ENCODE measurements around the gene ADAM12. TPM values are rescaled to one million over a fixed set of nuclear protein-coding genes. Genes with fewer than 3 reads are reported as not detected.

Gene ADAM12
- total RNA-seq, 2 donors from 2014 or later, result 6.7 to 7.9 TPM

- intact Hi-C loops (cut with DNase I), result no loop called here
- ATAC-seq, result no peak
- DNase-seq, result no peak
These were observed 51.5 kb downstream of the ADAM12 start for GRCh38 chr10:126336801-126337200.

DNA sequence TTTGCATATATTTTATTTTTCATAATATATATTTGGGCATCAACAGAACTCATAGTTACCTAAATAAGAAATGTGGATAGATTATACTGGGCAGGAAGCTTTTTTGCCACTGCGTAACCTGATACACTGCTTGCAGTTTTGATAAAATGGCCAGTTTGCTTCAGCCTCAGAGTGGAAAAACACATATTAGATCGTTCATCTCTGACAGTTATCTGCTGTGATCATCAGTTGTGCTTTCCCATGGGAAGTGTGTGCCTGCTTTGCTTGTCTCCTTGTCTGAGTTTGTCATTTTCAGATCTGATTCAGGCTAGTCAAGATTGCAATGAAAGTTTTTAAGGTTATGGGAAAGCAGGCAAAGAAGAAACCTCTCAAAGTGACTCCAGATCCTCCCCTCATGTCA is 54.0 kb downstream of the ADAM12 start:
- intact Hi-C loops (cut with DNase I), result no loop called here
- no peak for DNase-seq
- ATAC-seq, result no peak

GRCh38 chr10:126332576-126332975 is 55.7 kb downstream of the ADAM12 start:
- DNase-seq (no peak), ATAC-seq (no peak)
- intact Hi-C loops (cut with DNase I), result no loop called here

DNA sequence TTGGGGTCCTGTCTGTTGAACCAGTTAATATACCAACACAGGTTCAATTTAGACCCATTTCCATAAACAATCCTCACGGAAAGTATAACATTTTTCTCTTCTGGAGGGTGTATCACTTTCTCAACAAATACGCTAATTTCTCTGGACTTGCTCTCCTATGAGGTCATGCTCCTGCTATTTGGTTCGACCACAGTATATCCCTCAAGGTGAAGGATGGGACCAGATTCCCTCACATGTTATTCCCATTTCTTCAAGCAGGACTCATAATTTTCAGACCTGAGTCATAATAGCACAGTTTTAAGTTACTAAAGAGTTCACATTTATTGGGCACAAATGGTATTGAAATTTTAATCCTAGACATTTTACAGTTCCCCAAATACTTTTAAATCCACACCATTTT is 57.2 kb downstream of the ADAM12 start:
- no peak for ATAC-seq
- DNase-seq, result no peak
- intact Hi-C loops (cut with DNase I), result no loop called here

- ATAC-seq (no peak), DNase-seq (no peak)
- intact Hi-C loops (cut with DNase I), result no loop called here
These were observed 63.5 kb downstream of the ADAM12 start for GRCh38 chr10:126324826-126325225.

- ATAC-seq (no peak), DNase-seq (no peak)
- intact Hi-C loops (cut with DNase I), result no loop called here
These were observed 66.8 kb downstream of the ADAM12 start for GRCh38 chr10:126321440-126321839.

DNA sequence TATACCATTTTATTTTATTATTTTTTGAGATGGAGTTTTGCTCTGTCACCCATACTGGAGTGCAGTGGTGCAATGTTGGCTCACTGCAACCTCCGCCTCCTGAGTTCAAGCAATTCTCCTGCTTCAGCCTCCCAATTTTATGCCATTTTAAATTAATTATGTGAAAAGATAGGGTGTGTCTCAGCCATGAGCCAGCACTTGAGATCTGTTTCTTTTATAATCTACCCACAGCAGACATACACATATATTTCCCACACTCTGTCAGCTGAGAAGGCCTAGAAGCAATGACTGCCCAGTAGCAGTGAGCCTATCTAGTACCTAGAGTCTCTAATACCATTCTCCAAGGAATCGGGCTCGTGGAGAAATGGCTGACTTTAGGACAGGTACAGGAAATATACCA is 70.5 kb downstream of the ADAM12 start:
- ATAC-seq, result no peak
- intact Hi-C loops (cut with DNase I), result no loop called here
- no peak for DNase-seq

GRCh38 chr10:126315494-126316177 is 72.6 kb downstream of the ADAM12 start:
- ATAC-seq (peak; percentile 67 to 77), DNase-seq (no peak)
- intact Hi-C loops (cut with DNase I), result no loop called here

DNA sequence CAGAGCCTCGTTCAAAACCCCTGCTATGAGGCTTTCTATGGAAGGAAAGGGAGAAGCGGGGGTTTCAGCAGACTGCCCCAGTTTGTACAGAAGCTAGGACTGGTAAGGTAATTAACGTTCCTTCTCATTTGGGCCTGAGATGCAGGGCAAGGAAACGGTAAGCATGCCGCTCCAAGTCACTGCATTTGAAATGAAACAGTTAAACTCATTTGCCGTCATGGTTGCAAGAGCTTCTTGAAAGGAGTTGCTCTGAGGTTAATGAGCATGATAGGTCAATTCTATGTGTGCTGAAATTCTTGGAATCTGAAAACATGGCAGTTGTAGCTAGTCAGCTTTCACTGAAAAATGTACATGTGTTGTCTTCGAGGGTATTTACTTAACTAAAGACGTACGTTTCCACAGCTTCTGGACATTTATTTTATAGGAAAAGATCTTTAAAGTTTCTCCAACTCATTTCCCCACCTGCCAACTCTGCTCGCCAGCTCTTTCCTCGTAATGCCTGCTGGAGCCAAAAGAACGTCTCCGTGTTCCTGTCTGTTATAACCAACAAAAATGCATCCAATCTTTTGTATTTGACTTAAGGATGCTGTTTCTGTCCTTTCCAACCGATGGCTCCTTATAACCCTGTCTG is 73.3 kb downstream of the ADAM12 start:
- intact Hi-C loops (cut with DNase I), result no loop called here
- ATAC-seq (no peak), DNase-seq (no peak)

- intact Hi-C loops (cut with DNase I), result no loop called here
- DNase-seq, result no peak
- ATAC-seq, result no peak
These were observed 76.1 kb downstream of the ADAM12 start for GRCh38 chr10:126312167-126312566.

DNA sequence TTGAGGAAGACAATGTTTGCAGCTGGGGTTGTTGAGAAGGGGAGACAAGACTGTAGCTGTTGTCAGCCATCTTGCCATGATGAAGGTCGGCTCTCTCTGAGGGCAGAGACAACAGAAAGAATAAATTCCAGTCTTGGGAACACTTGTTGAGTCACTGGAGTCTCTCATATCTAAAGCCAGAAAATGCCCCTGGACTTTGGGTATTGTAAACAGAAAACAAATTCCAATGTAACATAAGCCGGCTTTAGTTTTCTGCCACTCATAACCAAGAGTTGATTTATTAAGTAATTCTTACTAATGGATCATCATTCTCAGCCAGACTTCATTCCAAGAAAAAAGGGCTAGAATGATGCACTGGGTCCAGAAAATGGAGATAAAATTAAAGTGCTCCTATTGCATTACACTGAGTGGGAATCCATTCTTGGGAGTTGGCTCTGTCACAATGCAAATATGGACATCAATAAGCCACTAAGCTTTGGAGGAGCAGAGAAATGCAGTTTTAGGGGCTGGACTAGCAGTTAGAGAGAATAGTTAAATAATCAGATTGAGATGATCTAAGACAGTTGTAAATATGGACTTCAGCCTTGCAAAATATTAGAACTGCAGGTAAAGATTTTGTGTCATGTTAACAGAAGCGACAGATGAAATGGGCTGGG is 78.9 kb downstream of the ADAM12 start:
- intact Hi-C loops (cut with DNase I), result no loop called here
- no peak for ATAC-seq

GRCh38 chr10:126302826-126303665 is 85.2 kb downstream of the ADAM12 start:
- DNase-seq, result no peak
- no peak for ATAC-seq
- intact Hi-C loops (cut with DNase I), result no loop called here

More for the DNA sequence above, 78.9 kb downstream of the ADAM12 start:
- DNase-seq, result no peak

DNA sequence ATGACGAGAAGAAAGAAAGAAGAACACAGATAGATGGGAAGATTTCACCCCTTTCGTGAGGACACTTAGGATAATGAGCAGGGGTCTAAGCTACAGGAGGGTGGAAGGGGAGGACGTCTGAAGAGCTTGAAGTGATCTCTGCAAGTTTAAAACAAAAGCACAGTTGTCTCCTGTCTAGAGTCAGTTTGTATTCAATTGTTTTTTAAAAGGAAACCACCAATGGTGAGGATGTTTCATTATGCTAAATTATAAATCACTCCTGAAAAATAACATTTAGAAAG is 85.9 kb downstream of the ADAM12 start:
- ATAC-seq (no peak), DNase-seq (no peak)
- intact Hi-C loops (cut with DNase I), result no loop called here

DNA sequence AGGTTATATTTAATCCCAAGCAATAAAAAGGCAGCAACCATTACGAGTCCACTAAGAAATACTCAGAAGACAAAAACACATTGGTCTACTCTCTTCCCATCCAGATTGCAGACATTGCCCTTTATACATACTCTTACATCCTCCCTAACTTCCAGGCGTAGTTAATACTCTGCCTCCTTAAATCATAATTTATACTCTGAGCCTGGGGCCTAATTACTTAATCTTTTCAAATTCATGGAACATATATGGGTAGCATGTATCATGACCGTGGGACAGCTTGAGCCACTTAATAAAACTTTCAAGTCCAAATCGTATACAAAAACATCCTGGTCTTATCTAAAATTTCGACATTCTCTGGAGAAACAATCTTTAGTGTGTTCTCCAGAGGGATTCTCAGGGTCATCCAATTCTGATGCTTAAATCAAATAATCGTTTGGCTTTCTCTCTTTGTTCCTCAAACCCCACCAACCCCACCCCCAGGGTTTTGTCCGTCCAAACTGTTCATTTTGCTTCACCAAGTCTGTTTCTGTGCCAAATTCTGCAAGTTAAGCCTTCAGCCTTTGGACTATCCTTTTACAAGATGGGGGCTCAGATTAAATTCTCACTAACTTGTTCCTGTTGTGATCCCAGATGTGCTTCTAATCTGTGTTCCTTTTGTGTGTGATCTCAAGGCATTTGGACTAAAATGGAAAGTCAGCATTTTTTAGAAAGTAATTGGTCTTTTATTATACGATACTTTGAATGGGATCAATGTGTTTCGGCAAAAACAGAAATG is 86.4 kb downstream of the ADAM12 start:
- intact Hi-C loops (cut with DNase I), result no loop called here
- no peak for ATAC-seq

DNA sequence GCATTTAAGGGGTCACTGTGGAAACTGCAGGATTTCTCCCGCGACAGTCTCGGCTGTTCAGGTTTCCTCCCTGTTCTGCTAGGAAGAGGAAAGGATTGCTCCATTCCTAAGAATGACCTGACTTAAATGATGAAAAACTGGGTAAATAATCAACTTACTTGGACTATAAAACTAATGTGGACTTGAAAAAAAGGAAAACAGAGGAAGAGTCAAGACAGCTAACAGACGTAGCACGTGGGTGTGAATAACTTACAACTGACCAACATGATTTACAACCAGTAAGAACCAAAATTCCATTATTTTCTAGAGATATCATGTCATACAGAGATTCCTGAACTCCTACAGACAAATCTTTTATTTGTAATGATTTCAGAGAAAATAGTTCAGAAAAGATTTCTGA is 93.8 kb downstream of the ADAM12 start:
- intact Hi-C loops (cut with DNase I), result no loop called here
- ATAC-seq (no peak), DNase-seq (no peak)

More for the DNA sequence above, 86.4 kb downstream of the ADAM12 start:
- no peak for DNase-seq

GRCh38 chr10:126290232-126290631 is 98.0 kb downstream of the ADAM12 start:
- DNase-seq, result no peak
- ATAC-seq, result no peak
- intact Hi-C loops (cut with DNase I), result no loop called here

- ATAC-seq (no peak), DNase-seq (no peak)
- intact Hi-C loops (cut with DNase I), result no loop called here
These were observed 99.5 kb downstream of the ADAM12 start for GRCh38 chr10:126288547-126289493.

- intact Hi-C loops (cut with DNase I), result no loop called here
These were observed 102.0 kb downstream of the ADAM12 start for GRCh38 chr10:126286256-126286780.

More at GRCh38 chr10:126286256-126286780, 102.0 kb downstream of the ADAM12 start:
- no peak for ATAC-seq
- no peak for DNase-seq
